Right atrium auricular region (tissue), 2 donors: ENCODE results near the gene KPNA1. TPM values are rescaled to one million over a fixed set of nuclear protein-coding genes. Genes with fewer than 3 reads are reported as not detected.

ENCODE experiments used
- DNase-seq: peaks from one replicate; pipeline ENCODE4 v3.0.0-alpha.2; 2019; ENCODE audit warnings: low spot score
- H3K27ac ChIP-seq, 2 donors: fragments of 200-600 bp; sonication (generic); 1 replicate in 1 of 2; 2 replicates in 1 of 2; pipeline ENCODE4 v1.5.1; 2016 to 2019
- H3K27me3 ChIP-seq, 2 donors: fragments of 200-600 bp; sonication (generic); one replicate each; pipeline versions ENCODE4 v1.5.1 to v1.6.0; 2017 to 2019
- H3K36me3 ChIP-seq: fragments of 200-600 bp; sonication (generic); one replicate; pipeline ENCODE4 v1.5.1; 2016
- H3K4me1 ChIP-seq, 2 donors: fragments of 200-600 bp; sonication (generic); one replicate each; pipeline versions ENCODE4 v1.5.1 to v1.6.0; 2017 to 2019
- H3K4me3 ChIP-seq, 2 donors: fragments of 200-600 bp; sonication (generic); 1 replicate in 1 of 2; 2 replicates in 1 of 2; pipeline ENCODE4 v1.5.1; 2017 to 2019; ENCODE audit warnings: mild to moderate bottlenecking in 1 of 2, moderate library complexity in 1 of 2
- H3K9me3 ChIP-seq, 2 donors: fragments of 200-600 bp; sonication (generic); one replicate each; pipeline ENCODE4 v1.5.1; 2019
- total RNA-seq, 2 donors: library from RNA; depleted of rRNA; stranded (reverse); fragments of >200 nt; gene quantifications; one replicate each; pipeline ENCODE4 v1.1.0, GENCODE V29; 2016
- TF ChIP-seq, protein P1 (sequence below), 2 donors: fragments of 200-600 bp; sonication (generic); IDR thresholded peaks; one replicate each; pipeline ENCODE4 v1.5.1; 2019; ENCODE audit warnings: antibody characterized with exemption in 2 of 2

The KPNA1 gene
- total RNA-seq, 2 donors from 2014 or later = 33.3 to 40.0 TPM

DNA sequence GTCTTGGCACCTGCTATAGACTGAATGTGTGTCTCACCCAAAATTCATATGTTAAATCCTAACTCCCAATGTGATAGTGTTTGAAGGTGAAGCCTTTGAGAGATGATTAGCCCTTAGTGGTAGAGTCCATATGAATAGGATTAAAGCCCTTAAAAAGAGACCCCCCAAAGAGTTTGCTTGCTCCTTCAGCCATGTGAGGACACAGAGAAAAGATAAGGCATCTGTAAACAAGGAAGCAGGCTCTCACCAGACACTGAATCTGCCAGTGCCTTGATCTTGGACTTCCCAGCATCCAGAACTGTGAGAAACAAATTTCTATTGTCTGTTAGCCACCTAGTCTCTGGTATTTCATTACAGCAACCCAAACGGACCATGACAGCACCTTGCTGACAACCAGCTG is 16.6 kb downstream of the KPNA1 start:
- Histone ChIP-seq H3K36me3 (peaks cover 20% of the 10 kb centered on the region), H3K9me3 (no peaks in the 10 kb centered on the region), H3K4me1 (peaks cover 0 to 27% of the 10 kb centered on the region in 2 donors), H3K4me3 (no peak overlapping the region), H3K27me3 (no peaks in the 10 kb centered on the region), H3K27ac (no peak overlapping the region)
- TF ChIP-seq, protein P1, sequence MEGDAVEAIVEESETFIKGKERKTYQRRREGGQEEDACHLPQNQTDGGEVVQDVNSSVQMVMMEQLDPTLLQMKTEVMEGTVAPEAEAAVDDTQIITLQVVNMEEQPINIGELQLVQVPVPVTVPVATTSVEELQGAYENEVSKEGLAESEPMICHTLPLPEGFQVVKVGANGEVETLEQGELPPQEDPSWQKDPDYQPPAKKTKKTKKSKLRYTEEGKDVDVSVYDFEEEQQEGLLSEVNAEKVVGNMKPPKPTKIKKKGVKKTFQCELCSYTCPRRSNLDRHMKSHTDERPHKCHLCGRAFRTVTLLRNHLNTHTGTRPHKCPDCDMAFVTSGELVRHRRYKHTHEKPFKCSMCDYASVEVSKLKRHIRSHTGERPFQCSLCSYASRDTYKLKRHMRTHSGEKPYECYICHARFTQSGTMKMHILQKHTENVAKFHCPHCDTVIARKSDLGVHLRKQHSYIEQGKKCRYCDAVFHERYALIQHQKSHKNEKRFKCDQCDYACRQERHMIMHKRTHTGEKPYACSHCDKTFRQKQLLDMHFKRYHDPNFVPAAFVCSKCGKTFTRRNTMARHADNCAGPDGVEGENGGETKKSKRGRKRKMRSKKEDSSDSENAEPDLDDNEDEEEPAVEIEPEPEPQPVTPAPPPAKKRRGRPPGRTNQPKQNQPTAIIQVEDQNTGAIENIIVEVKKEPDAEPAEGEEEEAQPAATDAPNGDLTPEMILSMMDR (IDR thresholded peaks at IDR 0.05) = no peak
- no peak for DNase-seq

DNA sequence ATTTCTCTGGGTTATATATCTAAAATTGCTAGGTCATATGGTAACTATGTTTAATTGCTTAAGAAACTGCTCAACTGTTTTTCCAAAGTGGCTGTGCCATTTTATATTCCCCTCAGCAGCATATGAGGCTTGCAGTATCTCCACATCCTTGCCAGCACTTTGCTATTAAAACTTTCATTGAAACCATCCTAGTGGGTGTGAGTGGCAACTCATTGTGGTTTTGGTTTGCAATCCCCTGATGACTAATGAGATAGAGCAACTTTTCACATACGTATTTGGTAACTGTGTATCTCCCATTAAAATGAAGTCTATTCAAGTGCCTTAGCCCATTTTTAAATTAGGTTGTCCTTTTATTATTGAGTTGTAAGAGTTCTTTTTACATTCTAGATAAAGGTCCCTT is 17.3 kb downstream of the KPNA1 start:
- Histone ChIP-seq H3K9me3 (no peaks in the 10 kb centered on the region), H3K4me1 (peaks cover 0 to 22% of the 10 kb centered on the region in 2 donors), H3K27me3 (no peaks in the 10 kb centered on the region), H3K36me3 (peaks cover 20% of the 10 kb centered on the region), H3K4me3 (no peak overlapping the region), H3K27ac (no peak overlapping the region)
- no peak for DNase-seq
- TF ChIP-seq, protein P1 (IDR thresholded peaks at IDR 0.05) = no peak

DNA sequence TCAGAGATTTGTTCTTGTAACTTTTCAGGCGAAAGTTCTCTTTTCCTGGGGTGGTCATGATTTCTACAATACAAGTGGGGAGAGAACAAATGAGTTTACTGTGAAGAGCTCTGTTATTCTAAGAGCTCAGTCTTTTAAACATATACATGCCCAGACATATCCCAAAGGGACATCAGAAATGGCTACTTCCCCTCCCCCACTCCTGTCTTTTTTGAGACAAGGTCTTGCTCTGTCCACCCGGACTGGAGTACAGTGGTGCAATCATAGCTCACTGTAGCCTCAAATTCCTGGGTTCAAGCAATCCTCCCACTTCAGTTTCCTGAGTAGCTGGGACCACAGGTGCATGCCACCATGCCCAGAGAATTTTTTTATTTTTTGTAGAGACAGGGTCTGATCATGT is 18.2 kb downstream of the KPNA1 start:
- Histone ChIP-seq H3K9me3 (no peaks in the 10 kb centered on the region), H3K27me3 (no peaks in the 10 kb centered on the region), H3K36me3 (peaks cover 20% of the 10 kb centered on the region), H3K4me3 (no peak overlapping the region), H3K27ac (no peak overlapping the region), H3K4me1 (peaks cover 0 to 13% of the 10 kb centered on the region in 2 donors)
- TF ChIP-seq, protein P1 (IDR thresholded peaks at IDR 0.05) = no peak
- DNase-seq = no peak

- H3K4me3 ChIP-seq = no peak overlapping the region
- peaks cover 20% of the 10 kb centered on the region for H3K36me3 ChIP-seq
- H3K27me3 ChIP-seq = no peaks in the 10 kb centered on the region
- H3K27ac ChIP-seq = no peak overlapping the region
- no peaks in the 10 kb centered on the region for H3K9me3 ChIP-seq
- peaks cover 0 to 5% of the 10 kb centered on the region in 2 donors for H3K4me1 ChIP-seq
- TF ChIP-seq, protein P1 (IDR thresholded peaks at IDR 0.05) = no peak
- DNase-seq = no peak
These were observed 21.4 kb downstream of the KPNA1 start for GRCh38 chr3:122493296-122493695.

- no peak overlapping the region for H3K4me3 ChIP-seq
These were observed 26.3 kb downstream of the KPNA1 start for GRCh38 chr3:122488262-122488973.

More at GRCh38 chr3:122488262-122488973, 26.3 kb downstream of the KPNA1 start:
- Histone ChIP-seq H3K27ac (no peak overlapping the region), H3K9me3 (no peaks in the 10 kb centered on the region), H3K4me1 (peaks cover 0 to 3% of the 10 kb centered on the region in 2 donors), H3K36me3 (peaks cover 1% of the 10 kb centered on the region), H3K27me3 (no peaks in the 10 kb centered on the region)
- TF ChIP-seq, protein P1 (IDR thresholded peaks at IDR 0.05) = no peak
- no peak for DNase-seq
